ENCODE measurements around the gene LRRC37A.
"Not testable (repeated sequence)": the region's sequence is repeated elsewhere in the genome, so short reads cannot be mapped to it uniquely, and the experiment has no call there.

Gene LRRC37A

GRCh38 chr17:46264456-46265198, 30.3 kb upstream of the LRRC37A start:
- TF ChIP-seq ZNF274 (IDR thresholded peaks at IDR 0.05; ENCODE audit: low read depth, low read length), result no peak
- no peak for TF ChIP-seq YY1 (IDR thresholded peaks at IDR 0.05; ENCODE audit: insufficient read depth, insufficient read length)
- no peak for TF ChIP-seq SUZ12 (IDR thresholded peaks at IDR 0.05; ENCODE audit: extremely low read depth, insufficient read depth, insufficient read length)
- peaks cover 4% of the 10 kb centered on the region for H3K4me1 ChIP-seq (ENCODE audit: insufficient read depth, insufficient read length)
- peaks cover 52% of the 10 kb centered on the region for H3K27me3 ChIP-seq (ENCODE audit: insufficient read depth, insufficient read length)
- H3K4me3 ChIP-seq (ENCODE audit: insufficient read length, low read depth), result no peak overlapping the region
- H3K36me3 ChIP-seq (ENCODE audit: insufficient read depth, insufficient read length, low read length), result no peaks in the 10 kb centered on the region
- H3K9ac ChIP-seq (ENCODE audit: insufficient read length, low read depth), result no peak overlapping the region
- H3K9me3 ChIP-seq (ENCODE audit: insufficient read depth, low read length), result no peaks in the 10 kb centered on the region
- DNase-seq (ENCODE audit: low read depth, low spot score), result no peak

DNA sequence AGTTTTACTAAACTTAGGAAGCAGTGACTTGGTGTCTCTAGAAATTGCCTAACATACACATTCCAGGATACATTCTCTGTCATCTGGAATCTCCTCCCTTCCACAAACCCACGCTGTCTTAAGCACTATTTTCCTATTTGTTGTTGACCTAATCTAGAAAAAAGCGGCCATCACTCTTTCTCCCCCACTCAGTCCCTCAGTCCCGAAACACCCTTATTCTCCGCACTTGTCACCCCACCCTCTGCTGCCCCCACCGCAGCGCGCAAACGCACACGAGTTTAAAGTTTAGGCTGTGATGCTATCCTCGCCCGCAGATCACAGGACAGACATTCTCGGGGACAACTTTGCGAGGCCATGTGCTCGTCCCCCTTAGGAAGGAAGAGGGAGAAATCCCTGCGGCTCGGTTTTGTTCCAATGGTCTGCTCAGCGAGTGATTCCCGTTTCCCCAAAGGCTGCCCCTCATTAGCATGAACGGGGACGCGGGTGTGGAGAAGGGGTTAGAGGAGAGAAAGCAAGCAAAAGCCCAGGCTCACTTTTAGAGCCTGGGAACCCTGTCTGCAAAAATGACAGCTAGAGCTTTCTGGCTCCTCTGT, 28.8 kb upstream of the LRRC37A start:
- H3K4me1 ChIP-seq (ENCODE audit: insufficient read depth, insufficient read length); H3K9me3 ChIP-seq (ENCODE audit: insufficient read depth, low read length); H3K36me3 ChIP-seq (ENCODE audit: insufficient read depth, insufficient read length, low read length); DNase-seq (ENCODE audit: low read depth, low spot score): not testable (repeated sequence)
- Histone ChIP-seq H3K4me3 (ENCODE audit: insufficient read length, low read depth) (peak overlapping the region; percentile 57), H3K9ac (ENCODE audit: insufficient read length, low read depth) (peak overlapping the region; percentile 73), H3K27me3 (ENCODE audit: insufficient read depth, insufficient read length) (peaks cover 42% of the 10 kb centered on the region)

DNA sequence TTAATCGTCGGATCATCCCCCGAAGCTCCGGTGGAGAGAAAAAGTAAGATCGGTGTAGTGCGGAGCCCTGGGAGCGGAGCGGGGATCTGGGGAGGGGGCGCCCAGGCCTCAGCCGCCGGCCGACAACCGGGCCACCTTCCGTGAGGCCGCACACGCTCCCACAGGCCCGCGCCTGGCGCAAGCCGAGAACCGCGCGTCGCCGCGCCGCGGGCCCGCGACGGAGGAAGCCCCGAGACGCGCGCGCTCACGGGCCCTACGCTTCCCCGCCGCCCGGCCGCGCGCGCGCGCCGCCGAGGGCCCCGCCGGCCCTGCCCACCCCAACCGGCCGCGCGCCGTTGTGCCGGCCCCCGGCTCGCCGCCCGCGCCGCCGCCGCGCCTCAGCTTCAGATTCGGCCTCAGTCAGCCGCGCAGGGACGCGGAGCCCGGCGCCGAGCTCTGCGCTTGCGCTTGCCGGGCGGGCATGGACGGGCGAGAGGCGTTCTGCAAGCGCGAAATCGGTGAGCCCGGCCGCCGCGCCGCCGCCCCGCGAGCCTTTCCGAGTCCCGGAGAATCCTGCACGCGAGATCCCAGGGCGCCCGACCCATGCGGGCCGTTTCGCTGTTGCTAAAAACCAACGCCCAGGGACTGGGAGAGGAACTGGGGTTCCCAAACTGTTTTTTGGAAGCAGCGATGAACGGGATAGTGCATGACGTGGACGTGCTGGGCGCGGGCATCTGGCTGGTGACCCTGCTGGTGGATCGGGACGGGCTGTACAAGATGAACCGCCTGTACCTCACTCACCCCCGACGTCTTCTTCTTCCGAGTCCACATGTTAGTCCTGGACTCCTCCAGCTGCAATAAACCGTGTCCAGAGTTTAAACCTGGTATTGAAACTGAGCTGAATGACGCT, 28.0 kb upstream of the LRRC37A start:
- Histone ChIP-seq H3K36me3 (ENCODE audit: insufficient read depth, insufficient read length, low read length) (no peaks in the 10 kb centered on the region), H3K9me3 (ENCODE audit: insufficient read depth, low read length) (no peaks in the 10 kb centered on the region), H3K9ac (ENCODE audit: insufficient read length, low read depth) (peak overlapping the region; percentile 93), H3K27me3 (ENCODE audit: insufficient read depth, insufficient read length) (peaks cover 41% of the 10 kb centered on the region), H3K4me1 (ENCODE audit: insufficient read depth, insufficient read length) (peaks cover 4% of the 10 kb centered on the region), H3K4me3 (ENCODE audit: insufficient read length, low read depth) (peak overlapping the region; percentile 78)
- peak; percentile 57 for DNase-seq (ENCODE audit: low read depth, low spot score)
- TF ChIP-seq ZNF274 (IDR thresholded peaks at IDR 0.05; ENCODE audit: low read depth, low read length) (no peak), YY1 (IDR thresholded peaks at IDR 0.05; ENCODE audit: insufficient read depth, insufficient read length) (no peak), SUZ12 (IDR thresholded peaks at IDR 0.05; ENCODE audit: extremely low read depth, insufficient read depth, insufficient read length) (no peak)

- H3K9ac ChIP-seq (ENCODE audit: insufficient read length, low read depth), result no peak overlapping the region
- DNase-seq (ENCODE audit: low read depth, low spot score), result no peak
Measured at GRCh38 chr17:46270032-46270431, 24.9 kb upstream of the LRRC37A start.

DNA sequence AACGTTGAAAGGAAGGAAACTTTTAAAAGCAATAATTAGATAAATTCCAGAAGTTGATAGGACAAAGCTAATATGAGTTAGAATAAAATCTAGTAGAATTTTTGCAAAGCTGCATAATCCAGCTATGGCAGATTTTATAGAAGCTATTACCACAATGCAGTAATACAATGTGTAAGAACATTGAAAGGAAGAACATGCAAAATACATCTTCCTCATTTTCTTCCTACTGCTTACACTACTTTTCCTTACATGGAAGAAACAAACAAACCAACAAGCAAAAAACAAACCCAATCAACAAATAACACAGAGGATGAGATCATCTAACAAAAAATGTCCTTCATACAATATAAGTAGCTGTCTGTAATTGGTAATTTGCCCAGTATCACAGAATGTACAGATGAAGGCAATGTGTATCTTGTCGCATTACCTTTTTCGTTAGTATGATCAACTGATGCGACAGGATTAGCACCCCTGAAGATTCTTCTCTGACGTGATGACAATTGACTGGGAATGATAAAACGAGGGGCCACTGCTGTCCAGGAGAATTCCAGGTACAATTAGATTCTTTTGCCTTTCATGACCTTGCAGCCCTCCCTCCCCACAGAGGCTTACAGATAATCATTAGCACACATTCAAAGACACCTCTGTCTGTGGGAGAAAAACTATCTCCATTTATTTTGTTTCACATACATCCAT, 21.2 kb upstream of the LRRC37A start:
- Histone ChIP-seq H3K36me3 (ENCODE audit: insufficient read depth, insufficient read length, low read length) (no peaks in the 10 kb centered on the region), H3K4me1 (ENCODE audit: insufficient read depth, insufficient read length) (no peaks in the 10 kb centered on the region), H3K9ac (ENCODE audit: insufficient read length, low read depth) (no peak overlapping the region), H3K9me3 (ENCODE audit: insufficient read depth, low read length) (no peaks in the 10 kb centered on the region), H3K4me3 (ENCODE audit: insufficient read length, low read depth) (no peak overlapping the region), H3K27me3 (ENCODE audit: insufficient read depth, insufficient read length) (no peaks in the 10 kb centered on the region)
- TF ChIP-seq ZNF274 (IDR thresholded peaks at IDR 0.05; ENCODE audit: low read depth, low read length), result no peak
- no peak for TF ChIP-seq YY1 (IDR thresholded peaks at IDR 0.05; ENCODE audit: insufficient read depth, insufficient read length)
- TF ChIP-seq SUZ12 (IDR thresholded peaks at IDR 0.05; ENCODE audit: extremely low read depth, insufficient read depth, insufficient read length), result no peak
- DNase-seq (ENCODE audit: low read depth, low spot score), result no peak

More at GRCh38 chr17:46270032-46270431, 24.9 kb upstream of the LRRC37A start:
- TF ChIP-seq ZNF274 (IDR thresholded peaks at IDR 0.05; ENCODE audit: low read depth, low read length), result no peak
- no peak for TF ChIP-seq SUZ12 (IDR thresholded peaks at IDR 0.05; ENCODE audit: extremely low read depth, insufficient read depth, insufficient read length)
- TF ChIP-seq YY1 (IDR thresholded peaks at IDR 0.05; ENCODE audit: insufficient read depth, insufficient read length), result no peak
- H3K4me3 ChIP-seq (ENCODE audit: insufficient read length, low read depth), result no peak overlapping the region
- no peaks in the 10 kb centered on the region for H3K36me3 ChIP-seq (ENCODE audit: insufficient read depth, insufficient read length, low read length)
- no peaks in the 10 kb centered on the region for H3K9me3 ChIP-seq (ENCODE audit: insufficient read depth, low read length)
- peaks cover 2% of the 10 kb centered on the region for H3K4me1 ChIP-seq (ENCODE audit: insufficient read depth, insufficient read length)
- H3K27me3 ChIP-seq (ENCODE audit: insufficient read depth, insufficient read length), result peaks cover 31% of the 10 kb centered on the region

DNA sequence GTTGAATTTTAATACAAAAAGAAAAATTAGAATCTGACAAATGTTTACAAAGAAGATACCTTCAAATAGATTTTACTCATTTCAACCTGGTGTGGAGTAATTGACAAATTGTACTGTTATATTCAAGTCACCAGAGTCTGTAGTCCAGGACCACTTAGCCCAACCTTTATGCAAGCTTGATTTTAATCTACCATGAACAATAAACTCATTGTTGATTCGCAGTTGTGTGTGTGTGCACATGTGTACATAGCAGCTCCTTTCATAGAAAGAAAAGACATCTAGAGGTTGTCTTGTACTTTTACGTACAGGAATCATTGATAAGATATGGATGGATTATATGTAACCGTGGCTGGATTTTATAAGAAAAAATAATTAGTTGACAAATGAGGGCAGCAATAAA, 20.7 kb upstream of the LRRC37A start:
- DNase-seq (ENCODE audit: low read depth, low spot score), result no peak
- H3K9me3 ChIP-seq (ENCODE audit: insufficient read depth, low read length), result no peaks in the 10 kb centered on the region
- no peaks in the 10 kb centered on the region for H3K4me1 ChIP-seq (ENCODE audit: insufficient read depth, insufficient read length)
- H3K9ac ChIP-seq (ENCODE audit: insufficient read length, low read depth), result no peak overlapping the region
- TF ChIP-seq SUZ12 (IDR thresholded peaks at IDR 0.05; ENCODE audit: extremely low read depth, insufficient read depth, insufficient read length) (no peak), ZNF274 (IDR thresholded peaks at IDR 0.05; ENCODE audit: low read depth, low read length) (no peak), YY1 (IDR thresholded peaks at IDR 0.05; ENCODE audit: insufficient read depth, insufficient read length) (no peak)
- H3K36me3 ChIP-seq (ENCODE audit: insufficient read depth, insufficient read length, low read length), result no peaks in the 10 kb centered on the region
- no peaks in the 10 kb centered on the region for H3K27me3 ChIP-seq (ENCODE audit: insufficient read depth, insufficient read length)
- no peak overlapping the region for H3K4me3 ChIP-seq (ENCODE audit: insufficient read length, low read depth)

DNA sequence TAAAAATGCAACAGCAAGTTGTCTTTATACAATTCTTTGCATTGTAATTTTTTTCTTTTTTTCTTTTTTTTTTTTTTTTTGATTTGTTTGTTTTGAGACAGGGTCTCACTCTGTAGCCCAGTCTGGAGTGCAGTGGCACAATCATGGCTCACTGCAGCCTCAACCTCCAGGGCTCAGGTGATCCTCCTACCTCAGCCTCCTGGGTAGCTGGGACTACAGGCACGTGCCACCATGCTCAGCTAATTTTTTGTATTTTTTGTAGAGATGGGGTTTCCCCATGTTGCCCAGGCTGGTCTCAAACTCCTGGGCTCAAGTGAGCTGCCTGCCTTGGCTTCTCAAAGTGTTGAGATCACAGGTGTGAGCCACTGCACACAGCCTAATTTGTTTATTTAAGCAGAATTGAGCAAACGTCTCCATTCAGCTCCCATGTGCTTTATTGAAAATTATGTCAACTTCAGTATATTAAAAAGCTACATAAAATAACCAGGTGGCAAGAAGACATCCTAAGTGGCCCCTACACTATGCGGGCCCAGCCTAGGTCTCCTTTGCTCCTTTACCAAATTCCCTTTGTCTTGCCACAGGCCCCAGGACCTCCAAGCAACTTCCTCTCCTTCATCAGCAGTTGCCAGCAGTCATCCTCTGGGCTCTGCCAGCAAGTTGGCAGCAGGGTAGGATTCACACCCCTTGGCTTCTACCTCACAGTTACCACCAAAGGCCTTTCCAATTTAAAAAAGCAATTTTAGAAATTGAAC, 18.0 kb upstream of the LRRC37A start:
- not testable (repeated sequence) for H3K4me3 ChIP-seq (ENCODE audit: insufficient read length, low read depth); H3K9ac ChIP-seq (ENCODE audit: insufficient read length, low read depth); H3K9me3 ChIP-seq (ENCODE audit: insufficient read depth, low read length); H3K27me3 ChIP-seq (ENCODE audit: insufficient read depth, insufficient read length); H3K36me3 ChIP-seq (ENCODE audit: insufficient read depth, insufficient read length, low read length); H3K4me1 ChIP-seq (ENCODE audit: insufficient read depth, insufficient read length); DNase-seq (ENCODE audit: low read depth, low spot score)

- H3K9me3 ChIP-seq (ENCODE audit: insufficient read depth, low read length); H3K36me3 ChIP-seq (ENCODE audit: insufficient read depth, insufficient read length, low read length); H3K27me3 ChIP-seq (ENCODE audit: insufficient read depth, insufficient read length); H3K4me3 ChIP-seq (ENCODE audit: insufficient read length, low read depth); DNase-seq (ENCODE audit: low read depth, low spot score); H3K9ac ChIP-seq (ENCODE audit: insufficient read length, low read depth); H3K4me1 ChIP-seq (ENCODE audit: insufficient read depth, insufficient read length): not testable (repeated sequence)
Measured at GRCh38 chr17:46281336-46281735, 13.6 kb upstream of the LRRC37A start.

DNA sequence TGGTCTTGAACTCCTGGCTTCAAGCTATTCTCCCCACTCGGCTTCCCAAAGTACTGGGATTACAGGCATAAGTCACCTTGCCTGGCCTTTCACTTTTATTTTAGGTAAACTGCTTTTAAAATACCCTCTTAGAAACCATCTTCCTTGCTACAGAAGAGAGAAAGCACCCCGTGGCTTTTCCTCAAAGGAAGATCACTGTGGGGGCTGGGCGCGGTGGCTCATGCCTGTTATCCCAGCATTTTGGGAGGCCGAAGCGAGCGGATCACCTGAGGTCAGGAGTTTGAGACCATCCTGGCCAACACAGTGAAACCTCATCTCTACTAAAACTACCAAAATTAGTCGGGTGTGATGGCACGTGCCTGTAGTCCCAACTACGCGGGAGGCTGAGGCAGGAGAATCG, 12.3 kb upstream of the LRRC37A start:
- H3K4me1 ChIP-seq (ENCODE audit: insufficient read depth, insufficient read length); H3K9me3 ChIP-seq (ENCODE audit: insufficient read depth, low read length); H3K27me3 ChIP-seq (ENCODE audit: insufficient read depth, insufficient read length); H3K9ac ChIP-seq (ENCODE audit: insufficient read length, low read depth); DNase-seq (ENCODE audit: low read depth, low spot score); H3K4me3 ChIP-seq (ENCODE audit: insufficient read length, low read depth); H3K36me3 ChIP-seq (ENCODE audit: insufficient read depth, insufficient read length, low read length): not testable (repeated sequence)

Data from NT2/D1 (cell line).